ENCODE measurements around the gene MYO3B.

MYO3B gene

GRCh38 chr2:170371231-170371998, 193.5 kb downstream of the MYO3B start:
- Histone ChIP-seq H3K4me1 (ENCODE audit: insufficient read depth, low read length) (peaks cover 5% of the 10 kb centered on the region; the same call in 1 of the 2 replicates), H3K9ac (ENCODE audit: low read depth, low read length) (no peak overlapping the region), H3K27me3 (ENCODE audit: insufficient read depth, low read length, poor library complexity) (peaks cover 49% of the 10 kb centered on the region), H3K4me2 (ENCODE audit: insufficient read depth, low read length) (no peak overlapping the region), H2AFZ (ENCODE audit: low read depth, low read length) (no peak overlapping the region), H3K4me3 (ENCODE audit: low read depth in 1 of 2, low read length in 2 of 2) (no peak overlapping the region), H4K20me1 (ENCODE audit: insufficient read depth, low read length) (no peaks in the 10 kb centered on the region), H3K36me3 (ENCODE audit: insufficient read depth, low read length) (no peaks in the 10 kb centered on the region), H3K79me2 (ENCODE audit: insufficient read depth, low read length) (no peaks in the 10 kb centered on the region), H3K9me3 (ENCODE audit: insufficient read depth, low read length, severe bottlenecking) (no peaks in the 10 kb centered on the region), H3K27ac (ENCODE audit: low read length) (no peak overlapping the region)
- peak; percentile 93 for ATAC-seq (ENCODE audit: insufficient read depth, low read depth)
- peak; percentile 40 for DNase-seq
- TF ChIP-seq, protein P1, sequence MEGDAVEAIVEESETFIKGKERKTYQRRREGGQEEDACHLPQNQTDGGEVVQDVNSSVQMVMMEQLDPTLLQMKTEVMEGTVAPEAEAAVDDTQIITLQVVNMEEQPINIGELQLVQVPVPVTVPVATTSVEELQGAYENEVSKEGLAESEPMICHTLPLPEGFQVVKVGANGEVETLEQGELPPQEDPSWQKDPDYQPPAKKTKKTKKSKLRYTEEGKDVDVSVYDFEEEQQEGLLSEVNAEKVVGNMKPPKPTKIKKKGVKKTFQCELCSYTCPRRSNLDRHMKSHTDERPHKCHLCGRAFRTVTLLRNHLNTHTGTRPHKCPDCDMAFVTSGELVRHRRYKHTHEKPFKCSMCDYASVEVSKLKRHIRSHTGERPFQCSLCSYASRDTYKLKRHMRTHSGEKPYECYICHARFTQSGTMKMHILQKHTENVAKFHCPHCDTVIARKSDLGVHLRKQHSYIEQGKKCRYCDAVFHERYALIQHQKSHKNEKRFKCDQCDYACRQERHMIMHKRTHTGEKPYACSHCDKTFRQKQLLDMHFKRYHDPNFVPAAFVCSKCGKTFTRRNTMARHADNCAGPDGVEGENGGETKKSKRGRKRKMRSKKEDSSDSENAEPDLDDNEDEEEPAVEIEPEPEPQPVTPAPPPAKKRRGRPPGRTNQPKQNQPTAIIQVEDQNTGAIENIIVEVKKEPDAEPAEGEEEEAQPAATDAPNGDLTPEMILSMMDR (IDR thresholded peaks at IDR 0.05; ENCODE audit: borderline replicate concordance, extremely low read depth, low read length, poor library complexity, severe bottlenecking) = no peak
- no peak for TF ChIP-seq EZH2 (IDR thresholded peaks at IDR 0.05; ENCODE audit: borderline replicate concordance, low read depth, low read length, severe bottlenecking)

- Histone ChIP-seq H3K4me1 (ENCODE audit: insufficient read depth, low read length) (peaks cover 5% of the 10 kb centered on the region; the same call in 1 of the 2 replicates), H3K4me2 (ENCODE audit: insufficient read depth, low read length) (no peak overlapping the region), H2AFZ (ENCODE audit: low read depth, low read length) (no peak overlapping the region), H3K9ac (ENCODE audit: low read depth, low read length) (no peak overlapping the region), H3K4me3 (ENCODE audit: low read depth in 1 of 2, low read length in 2 of 2) (no peak overlapping the region), H4K20me1 (ENCODE audit: insufficient read depth, low read length) (no peaks in the 10 kb centered on the region), H3K27me3 (ENCODE audit: insufficient read depth, low read length, poor library complexity) (peaks cover 47% of the 10 kb centered on the region), H3K36me3 (ENCODE audit: insufficient read depth, low read length) (no peaks in the 10 kb centered on the region), H3K27ac (ENCODE audit: low read length) (no peak overlapping the region), H3K79me2 (ENCODE audit: insufficient read depth, low read length) (no peaks in the 10 kb centered on the region), H3K9me3 (ENCODE audit: insufficient read depth, low read length, severe bottlenecking) (no peaks in the 10 kb centered on the region)
- TF ChIP-seq EZH2 (IDR thresholded peaks at IDR 0.05; ENCODE audit: borderline replicate concordance, low read depth, low read length, severe bottlenecking) = no peak
- TF ChIP-seq, protein P1 (IDR thresholded peaks at IDR 0.05; ENCODE audit: borderline replicate concordance, extremely low read depth, low read length, poor library complexity, severe bottlenecking) = no peak
- ATAC-seq (ENCODE audit: insufficient read depth, low read depth) = no peak
- no peak for DNase-seq
Measured at GRCh38 chr2:170375192-170375591, 197.2 kb downstream of the MYO3B start.

GRCh38 chr2:170377500-170378207, 199.7 kb downstream of the MYO3B start:
- DNase-seq (no peak), ATAC-seq (ENCODE audit: insufficient read depth, low read depth) (no peak)
- Histone ChIP-seq H3K36me3 (ENCODE audit: insufficient read depth, low read length) (no peaks in the 10 kb centered on the region), H3K9ac (ENCODE audit: low read depth, low read length) (no peak overlapping the region), H3K4me2 (ENCODE audit: insufficient read depth, low read length) (no peak overlapping the region), H3K9me3 (ENCODE audit: insufficient read depth, low read length, severe bottlenecking) (no peaks in the 10 kb centered on the region), H3K27me3 (ENCODE audit: insufficient read depth, low read length, poor library complexity) (peaks cover 47% of the 10 kb centered on the region), H3K4me1 (ENCODE audit: insufficient read depth, low read length) (no peaks in the 10 kb centered on the region), H3K79me2 (ENCODE audit: insufficient read depth, low read length) (no peaks in the 10 kb centered on the region), H3K27ac (ENCODE audit: low read length) (no peak overlapping the region), H3K4me3 (ENCODE audit: low read depth in 1 of 2, low read length in 2 of 2) (no peak overlapping the region), H4K20me1 (ENCODE audit: insufficient read depth, low read length) (no peaks in the 10 kb centered on the region), H2AFZ (ENCODE audit: low read depth, low read length) (no peak overlapping the region)
- TF ChIP-seq, protein P1 (IDR thresholded peaks at IDR 0.05; ENCODE audit: borderline replicate concordance, extremely low read depth, low read length, poor library complexity, severe bottlenecking) = no peak
- TF ChIP-seq EZH2 (IDR thresholded peaks at IDR 0.05; ENCODE audit: borderline replicate concordance, low read depth, low read length, severe bottlenecking) = no peak

Data from DND-41 (cell line).